Measurements from ENCODE around the gene NPL. TPM values are rescaled to one million over a fixed set of nuclear protein-coding genes. Genes with fewer than 3 reads are reported as not detected.

The NPL gene
- 1 to 10 TPM; 3.4 to 5.3 TPM for total RNA-seq

- H3K36me3 Mint-ChIP-seq, result no peaks in the 10 kb centered on the region
- ATAC-seq, result peak; percentile 98
- no peaks in the 10 kb centered on the region for H3K9me3 Mint-ChIP-seq
- DNase-seq (ENCODE audit: low spot score), result peak; percentile 87
- H3K27me3 Mint-ChIP-seq, result peaks cover 12 to 17% of the 10 kb centered on the region in 2 donors
- H3K27ac Mint-ChIP-seq, result peak within 1 kb of the TSS; percentile 39 to 49
- H3K4me1 Mint-ChIP-seq (ENCODE audit: low read depth in 2 of 2), result peaks cover 5 to 11% of the 10 kb centered on the region in 2 donors
- peak within 1 kb of the TSS; percentile 91 for H3K4me3 Mint-ChIP-seq
Measured at GRCh38 chr1:182789138-182790076, at the start of gene NPL. NPL (plus strand) TSS chr1:182789773; CDS start chr1:182794372, 4,599 bp downstream.

GRCh38 chr1:182740120-182740519 is 49.5 kb upstream of the NPL start:
- Mint-ChIP-seq H3K9me3 (no peaks in the 10 kb centered on the region), H3K36me3 (no peaks in the 10 kb centered on the region), H3K27ac (peak overlapping the region in 1 of 2 donors; percentile 20), H3K4me1 (ENCODE audit: low read depth in 2 of 2) (peaks cover 6 to 8% of the 10 kb centered on the region in 2 donors), H3K4me3 (no peak overlapping the region), H3K27me3 (peaks cover 0 to 2% of the 10 kb centered on the region in 2 donors)
- no peak for DNase-seq (ENCODE audit: low spot score)
- ATAC-seq, result no peak

- Mint-ChIP-seq H3K9me3 (no peaks in the 10 kb centered on the region), H3K4me1 (ENCODE audit: low read depth in 2 of 2) (peaks cover 6 to 8% of the 10 kb centered on the region in 2 donors), H3K27ac (no peak overlapping the region), H3K27me3 (peaks cover 14 to 17% of the 10 kb centered on the region in 2 donors), H3K4me3 (no peak overlapping the region), H3K36me3 (no peaks in the 10 kb centered on the region)
- no peak for DNase-seq (ENCODE audit: low spot score)
- ATAC-seq, result no peak
Measured at GRCh38 chr1:182742780-182743179, 46.8 kb upstream of the NPL start.

GRCh38 chr1:182752077-182752988 is 37.2 kb upstream of the NPL start:
- ATAC-seq, result no peak
- no peak overlapping the region for H3K27ac Mint-ChIP-seq
- peaks cover 29 to 30% of the 10 kb centered on the region in 2 donors for H3K27me3 Mint-ChIP-seq
- H3K4me1 Mint-ChIP-seq (ENCODE audit: low read depth in 2 of 2), result no peaks in the 10 kb centered on the region
- no peak for DNase-seq (ENCODE audit: low spot score)
- H3K4me3 Mint-ChIP-seq, result no peak overlapping the region
- H3K36me3 Mint-ChIP-seq, result peaks cover 4% of the 10 kb centered on the region
- no peaks in the 10 kb centered on the region for H3K9me3 Mint-ChIP-seq

- no peak for ATAC-seq
Measured at GRCh38 chr1:182754087-182754486, 35.5 kb upstream of the NPL start.

GRCh38 chr1:182754543-182755314 is 34.8 kb upstream of the NPL start:
- H3K4me3 Mint-ChIP-seq, result no peak overlapping the region
- H3K27ac Mint-ChIP-seq, result no peak overlapping the region
- H3K36me3 Mint-ChIP-seq, result peaks cover 2% of the 10 kb centered on the region
- H3K4me1 Mint-ChIP-seq (ENCODE audit: low read depth in 2 of 2), result no peaks in the 10 kb centered on the region
- DNase-seq (ENCODE audit: low spot score), result no peak
- H3K9me3 Mint-ChIP-seq, result no peaks in the 10 kb centered on the region
- no peak for ATAC-seq
- H3K27me3 Mint-ChIP-seq, result peaks cover 10 to 15% of the 10 kb centered on the region in 2 donors

More at GRCh38 chr1:182754087-182754486, 35.5 kb upstream of the NPL start:
- H3K4me1 Mint-ChIP-seq (ENCODE audit: low read depth in 2 of 2), result no peaks in the 10 kb centered on the region
- no peak for DNase-seq (ENCODE audit: low spot score)
- H3K9me3 Mint-ChIP-seq, result no peaks in the 10 kb centered on the region
- peaks cover 4% of the 10 kb centered on the region for H3K36me3 Mint-ChIP-seq
- H3K27me3 Mint-ChIP-seq, result peaks cover 16 to 21% of the 10 kb centered on the region in 2 donors
- no peak overlapping the region for H3K27ac Mint-ChIP-seq
- no peak overlapping the region for H3K4me3 Mint-ChIP-seq

- ATAC-seq (no peak), DNase-seq (ENCODE audit: low spot score) (no peak)
- Mint-ChIP-seq H3K9me3 (no peaks in the 10 kb centered on the region), H3K4me1 (ENCODE audit: low read depth in 2 of 2) (no peaks in the 10 kb centered on the region), H3K4me3 (no peak overlapping the region), H3K27me3 (peaks cover 6 to 14% of the 10 kb centered on the region in 2 donors), H3K36me3 (no peaks in the 10 kb centered on the region), H3K27ac (no peak overlapping the region)
Measured at GRCh38 chr1:182755632-182756031, 33.9 kb upstream of the NPL start.

GRCh38 chr1:182756423-182756822 is 33.1 kb upstream of the NPL start:
- no peak for ATAC-seq
- peaks cover 0 to 9% of the 10 kb centered on the region in 2 donors for H3K27me3 Mint-ChIP-seq
- no peak for DNase-seq (ENCODE audit: low spot score)

GRCh38 chr1:182761396-182762395 is 27.9 kb upstream of the NPL start:
- DNase-seq (ENCODE audit: low spot score) (no peak), ATAC-seq (no peak)
- H3K4me3 Mint-ChIP-seq, result no peak overlapping the region
- H3K4me1 Mint-ChIP-seq (ENCODE audit: low read depth in 2 of 2), result no peaks in the 10 kb centered on the region
- H3K27ac Mint-ChIP-seq, result no peak overlapping the region
- H3K9me3 Mint-ChIP-seq, result no peaks in the 10 kb centered on the region
- peaks cover 17 to 19% of the 10 kb centered on the region in 2 donors for H3K27me3 Mint-ChIP-seq
- no peaks in the 10 kb centered on the region for H3K36me3 Mint-ChIP-seq

More at GRCh38 chr1:182756423-182756822, 33.1 kb upstream of the NPL start:
- Mint-ChIP-seq H3K4me1 (ENCODE audit: low read depth in 2 of 2) (no peaks in the 10 kb centered on the region), H3K9me3 (no peaks in the 10 kb centered on the region), H3K36me3 (no peaks in the 10 kb centered on the region), H3K27ac (no peak overlapping the region), H3K4me3 (no peak overlapping the region)

- DNase-seq (ENCODE audit: low spot score) (no peak), ATAC-seq (no peak)
- Mint-ChIP-seq H3K27me3 (peaks cover 17 to 19% of the 10 kb centered on the region in 2 donors), H3K9me3 (no peaks in the 10 kb centered on the region), H3K36me3 (no peaks in the 10 kb centered on the region), H3K4me3 (no peak overlapping the region), H3K27ac (no peak overlapping the region), H3K4me1 (ENCODE audit: low read depth in 2 of 2) (no peaks in the 10 kb centered on the region)
Measured at GRCh38 chr1:182762536-182762935, 27.0 kb upstream of the NPL start.

- Mint-ChIP-seq H3K36me3 (no peaks in the 10 kb centered on the region), H3K9me3 (no peaks in the 10 kb centered on the region), H3K27ac (no peak overlapping the region)
Measured at GRCh38 chr1:182764029-182764727, 25.4 kb upstream of the NPL start.

GRCh38 chr1:182765391-182765790 is 24.2 kb upstream of the NPL start:
- no peak for DNase-seq (ENCODE audit: low spot score)

More at GRCh38 chr1:182764029-182764727, 25.4 kb upstream of the NPL start:
- Mint-ChIP-seq H3K27me3 (peaks cover 19 to 22% of the 10 kb centered on the region in 2 donors), H3K4me3 (no peak overlapping the region), H3K4me1 (ENCODE audit: low read depth in 2 of 2) (no peaks in the 10 kb centered on the region)
- DNase-seq (ENCODE audit: low spot score) (no peak), ATAC-seq (no peak)

More at GRCh38 chr1:182765391-182765790, 24.2 kb upstream of the NPL start:
- H3K4me1 Mint-ChIP-seq (ENCODE audit: low read depth in 2 of 2), result no peaks in the 10 kb centered on the region
- no peak overlapping the region for H3K4me3 Mint-ChIP-seq
- peaks cover 22 to 23% of the 10 kb centered on the region in 2 donors for H3K27me3 Mint-ChIP-seq
- no peaks in the 10 kb centered on the region for H3K9me3 Mint-ChIP-seq
- no peak overlapping the region for H3K27ac Mint-ChIP-seq
- no peak for ATAC-seq
- no peaks in the 10 kb centered on the region for H3K36me3 Mint-ChIP-seq
